CD14-positive monocyte (primary cell): Measurements from ENCODE around the gene GLTP. TPM values are rescaled to one million over a fixed set of nuclear protein-coding genes. Genes with fewer than 3 reads are reported as not detected.

Experiments used
- DNase-seq, 3 donors: peaks; one replicate each; pipeline ENCODE4 v3.0.0-alpha.2; 2011 to 2022
- H2AFZ ChIP-seq: 2 replicates; pipeline ENCODE4 v1.6.0; 2012; ENCODE audit warnings: mild to moderate bottlenecking, low read depth, low read length, inconsistent platforms; ENCODE audit not compliant: insufficient read depth, poor library complexity, severe bottlenecking
- H3K27ac ChIP-seq, 2 donors: 1 replicate in 1 of 2; 2 replicates in 1 of 2; pipeline ENCODE4 v1.5.1; 2012 to 2013; ENCODE audit warnings: low read length in 2 of 2, control low read depth in 1 of 2, inconsistent platforms in 1 of 2, low read depth in 1 of 2, mild to moderate bottlenecking in 1 of 2
- H3K27me3 ChIP-seq, 2 donors: one replicate each; pipeline versions ENCODE4 v1.6.0 to v1.6.1; 2011 to 2013; ENCODE audit warnings: low read length in 2 of 2; ENCODE audit not compliant: control insufficient read depth in 2 of 2, insufficient read depth in 2 of 2
- H3K36me3 ChIP-seq, 2 donors: replicated peaks in 1 of 2; 1 replicate in 1 of 2; 2 replicates in 1 of 2; pipeline versions ENCODE4 v1.5.1 to v1.6.1; 2012 to 2013; ENCODE audit warnings: low read length in 2 of 2, control low read depth in 1 of 2, inconsistent platforms in 1 of 2, mild to moderate bottlenecking in 1 of 2; ENCODE audit not compliant: insufficient read depth in 2 of 2, control insufficient read depth in 1 of 2
- H3K4me1 ChIP-seq, 2 donors: 1 replicate in 1 of 2; 2 replicates in 1 of 2; pipeline versions ENCODE4 v1.5.1 to v1.6.1; 2012 to 2013; ENCODE audit warnings: low read length in 2 of 2, control low read depth in 1 of 2, inconsistent platforms in 1 of 2, mild to moderate bottlenecking in 1 of 2, moderate library complexity in 1 of 2; ENCODE audit not compliant: insufficient read depth in 2 of 2, control insufficient read depth in 1 of 2
- H3K4me2 ChIP-seq: replicated peaks from 2 replicates; pipeline ENCODE3; 2012; ENCODE audit warnings: low read length, moderate library complexity, mild to moderate bottlenecking; ENCODE audit not compliant: poor library complexity, severe bottlenecking; ENCODE audit errors: extremely low read depth
- H3K4me3 ChIP-seq, 3 experiments: fragments of 200-600 bp in 1 of 3; sonication (generic) in 1 of 3; replicated peaks in 1 of 3; 1 replicate in 2 of 3; 2 replicates in 1 of 3; pipeline ENCODE4 v1.5.1; 2011 to 2013; ENCODE audit warnings: low read length in 3 of 3, mild to moderate bottlenecking in 3 of 3, control low read depth in 2 of 3, low read depth in 2 of 3, inconsistent platforms in 1 of 3, moderate library complexity in 1 of 3
- H3K79me2 ChIP-seq: 2 replicates; pipeline ENCODE4 v1.6.0; 2012; ENCODE audit warnings: mild to moderate bottlenecking, control low read depth, inconsistent platforms, low read length, moderate library complexity; ENCODE audit not compliant: insufficient read depth
- H3K9ac ChIP-seq: 2 replicates; pipeline ENCODE4 v1.6.0; 2017; ENCODE audit warnings: low read length, mild to moderate bottlenecking; ENCODE audit not compliant: insufficient read depth, poor library complexity, severe bottlenecking
- H3K9me3 ChIP-seq, 2 donors: replicated peaks in 1 of 2; 1 replicate in 1 of 2; 2 replicates in 1 of 2; pipeline versions ENCODE4 v1.5.1 to v1.6.1; 2012 to 2013; ENCODE audit warnings: low read length in 2 of 2, control low read depth in 1 of 2; ENCODE audit not compliant: control insufficient read depth in 1 of 2, insufficient read depth in 1 of 2
- H4K20me1 ChIP-seq: 2 replicates; pipeline ENCODE4 v1.6.0; 2012; ENCODE audit warnings: mild to moderate bottlenecking, low read length, control low read depth, moderate library complexity; ENCODE audit not compliant: insufficient read depth
- H3K27ac Mint-ChIP-seq, 7 donors: one replicate each; pipeline ENCODE4 v1.8.0; 2020; ENCODE audit warnings: mild to moderate bottlenecking in 7 of 7, mixed read lengths in 7 of 7, moderate library complexity in 6 of 7, inconsistent platforms in 2 of 7
- H3K27me3 Mint-ChIP-seq, 3 donors: one replicate each; pipeline ENCODE4 v1.8.0; 2021 to 2022; ENCODE audit warnings: low read depth in 3 of 3, mild to moderate bottlenecking in 3 of 3, mixed read lengths in 3 of 3, moderate library complexity in 3 of 3, inconsistent platforms in 1 of 3
- H3K36me3 Mint-ChIP-seq, 2 donors: one replicate each; pipeline ENCODE4 v1.8.0; 2020; ENCODE audit warnings: mixed read lengths in 2 of 2, inconsistent platforms in 1 of 2, mild to moderate bottlenecking in 1 of 2
- H3K4me1 Mint-ChIP-seq: one replicate; pipeline ENCODE4 v1.8.0; 2020; ENCODE audit warnings: mild to moderate bottlenecking, mixed read lengths
- H3K4me3 Mint-ChIP-seq, 2 donors: one replicate each; pipeline ENCODE4 v1.8.0; 2020; ENCODE audit warnings: mild to moderate bottlenecking in 2 of 2, mixed read lengths in 2 of 2, moderate library complexity in 1 of 2
- H3K9me3 Mint-ChIP-seq, 7 donors: one replicate each; pipeline ENCODE4 v1.8.0; 2020 to 2022; ENCODE audit warnings: mixed read lengths in 7 of 7, mild to moderate bottlenecking in 6 of 7, moderate library complexity in 6 of 7, inconsistent platforms in 2 of 7
- WGBS: methylation state at CpG from one replicate; pipeline ENCODE4 v1.1.5; 2013; ENCODE audit warnings: missing lambda C conversion rate; ENCODE audit not compliant: insufficient coverage; 5-methylcytosine and 5-hydroxymethylcytosine counted together
- intact Hi-C, 2 donors: fragments of 100-400 bp; cut with micrococcal nuclease; formaldehyde crosslinking; loops; one replicate each; pipeline versions ENCODE4 v1.15.0 to v1.15.1; 2023
- polyA plus RNA-seq, 3 donors: library from polyadenylated mRNA; depleted of rRNA in 1 of 3; unstranded in 2 of 3; stranded (reverse) in 1 of 3; fragments of 300-500 nt in 2 of 3; fragments of >200 nt in 1 of 3; fragmentation: Illumina TruSeq in 2 of 3; gene quantifications; 1 replicate in 2 of 3; 2 replicates in 1 of 3; pipeline ENCODE4 v1.2.3, GENCODE V29; 2012 to 2021
- TF ChIP-seq, protein P1 (sequence below): fragments of 200-600 bp; IDR thresholded peaks from one replicate; pipeline ENCODE4 v1.8.0; 2022; ENCODE audit warnings: antibody characterized with exemption, mild to moderate bottlenecking

GLTP gene
- polyA plus RNA-seq, 3 donors = 46.2 to 65.9 (median 51.7) TPM

- H3K4me3 Mint-ChIP-seq = no peak overlapping the region
- H3K4me3 ChIP-seq = no peak overlapping the region
- H3K27ac ChIP-seq = peak overlapping the region in 1 of 2 donors; percentile 37
- H3K27me3 ChIP-seq = no peaks in the 10 kb centered on the region
- peaks cover 0 to 1% (median 0%) of the 10 kb centered on the region in 3 donors for H3K27me3 Mint-ChIP-seq
- no peaks in the 10 kb centered on the region for H3K9me3 ChIP-seq
- H3K9me3 Mint-ChIP-seq = no peaks in the 10 kb centered on the region
- H3K36me3 Mint-ChIP-seq = peaks cover 90 to 99% of the 10 kb centered on the region in 2 donors
- intact Hi-C loops = no loop called here
- TF ChIP-seq, protein P1, sequence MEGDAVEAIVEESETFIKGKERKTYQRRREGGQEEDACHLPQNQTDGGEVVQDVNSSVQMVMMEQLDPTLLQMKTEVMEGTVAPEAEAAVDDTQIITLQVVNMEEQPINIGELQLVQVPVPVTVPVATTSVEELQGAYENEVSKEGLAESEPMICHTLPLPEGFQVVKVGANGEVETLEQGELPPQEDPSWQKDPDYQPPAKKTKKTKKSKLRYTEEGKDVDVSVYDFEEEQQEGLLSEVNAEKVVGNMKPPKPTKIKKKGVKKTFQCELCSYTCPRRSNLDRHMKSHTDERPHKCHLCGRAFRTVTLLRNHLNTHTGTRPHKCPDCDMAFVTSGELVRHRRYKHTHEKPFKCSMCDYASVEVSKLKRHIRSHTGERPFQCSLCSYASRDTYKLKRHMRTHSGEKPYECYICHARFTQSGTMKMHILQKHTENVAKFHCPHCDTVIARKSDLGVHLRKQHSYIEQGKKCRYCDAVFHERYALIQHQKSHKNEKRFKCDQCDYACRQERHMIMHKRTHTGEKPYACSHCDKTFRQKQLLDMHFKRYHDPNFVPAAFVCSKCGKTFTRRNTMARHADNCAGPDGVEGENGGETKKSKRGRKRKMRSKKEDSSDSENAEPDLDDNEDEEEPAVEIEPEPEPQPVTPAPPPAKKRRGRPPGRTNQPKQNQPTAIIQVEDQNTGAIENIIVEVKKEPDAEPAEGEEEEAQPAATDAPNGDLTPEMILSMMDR = no peak
- H3K4me1 ChIP-seq = no peaks in the 10 kb centered on the region
- H3K4me1 Mint-ChIP-seq = no peaks in the 10 kb centered on the region
- peaks cover 14% of the 10 kb centered on the region for H4K20me1 ChIP-seq
- no peak overlapping the region for H3K9ac ChIP-seq
- DNase-seq = no peak
- no peak overlapping the region for H2AFZ ChIP-seq
- no peaks in the 10 kb centered on the region for H3K79me2 ChIP-seq
- H3K36me3 ChIP-seq = peaks cover 88 to 100% of the 10 kb centered on the region in 2 donors
- H3K27ac Mint-ChIP-seq = peak overlapping the region in 1 of 7 donors; percentile 81
- no peak overlapping the region for H3K4me2 ChIP-seq
- 100% methylated on average over 1 of the region's 4 CpGs for WGBS
Observed at GRCh38 chr12:109916045-109916444, 35.7 kb upstream of the GLTP start.

DNA sequence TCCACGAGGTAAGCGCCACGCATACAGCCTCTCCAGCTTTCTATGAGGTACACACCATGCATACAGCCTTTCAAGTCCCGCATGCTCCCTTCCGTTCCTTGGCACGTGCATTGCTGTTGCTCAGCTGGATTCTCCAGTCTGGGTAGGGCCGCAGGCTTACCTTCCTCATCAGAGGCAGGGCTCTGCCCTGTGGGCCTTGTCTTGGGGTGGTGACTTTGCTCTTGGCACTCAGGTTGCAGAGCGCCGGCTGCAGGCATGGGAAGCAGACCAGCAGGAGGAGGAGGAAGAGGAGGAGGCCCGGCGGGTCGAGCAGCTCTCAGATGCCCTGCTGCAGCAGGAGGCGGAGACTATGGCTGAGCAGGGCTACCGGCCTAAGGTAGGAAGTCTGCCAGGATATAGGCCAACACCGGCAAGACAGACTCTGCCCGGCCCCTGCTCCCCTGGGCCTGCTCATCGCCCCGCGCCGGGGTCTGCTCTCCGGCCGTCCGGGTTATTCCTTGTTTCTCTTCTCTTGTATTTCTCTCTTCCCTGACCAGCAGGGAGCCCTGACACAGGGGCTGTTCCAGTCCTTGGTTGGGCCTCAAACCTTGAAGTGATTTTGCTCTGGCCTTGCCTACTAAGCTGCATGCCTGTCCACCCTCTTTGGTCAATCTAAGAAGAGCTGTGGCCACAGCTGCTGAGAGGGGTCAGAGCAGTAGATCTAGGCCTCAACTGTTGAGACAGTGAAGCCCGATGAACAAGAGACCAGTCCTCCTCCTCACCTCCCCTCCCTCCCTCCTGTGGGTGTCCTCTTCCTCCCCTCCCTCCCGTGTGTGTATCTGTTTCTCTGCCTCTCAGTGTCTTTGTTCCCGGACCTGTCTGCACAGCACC lies 35.1 kb upstream of the GLTP start:
- TF ChIP-seq, protein P1 = no peak
- H3K36me3 ChIP-seq = peaks cover 88 to 100% of the 10 kb centered on the region in 2 donors
- peak overlapping the region in 4 of 7 donors; percentile 3 to 81 (median 73) for H3K27ac Mint-ChIP-seq
- no peaks in the 10 kb centered on the region for H3K4me1 Mint-ChIP-seq
- H3K36me3 Mint-ChIP-seq = peaks cover 90 to 99% of the 10 kb centered on the region in 2 donors
- no peak overlapping the region for H3K4me3 Mint-ChIP-seq
- H3K4me3 ChIP-seq = no peak overlapping the region
- no peak overlapping the region for H3K4me2 ChIP-seq
- H2AFZ ChIP-seq = no peak overlapping the region
- DNase-seq = no peak
- no peaks in the 10 kb centered on the region for H3K27me3 ChIP-seq
- WGBS = 95% methylated on average over 25 of the region's 26 CpGs
- H3K27me3 Mint-ChIP-seq = peaks cover 0 to 1% (median 0%) of the 10 kb centered on the region in 3 donors
- peaks cover 14% of the 10 kb centered on the region for H4K20me1 ChIP-seq
- H3K79me2 ChIP-seq = no peaks in the 10 kb centered on the region
- no peaks in the 10 kb centered on the region for H3K9me3 Mint-ChIP-seq
- H3K9me3 ChIP-seq = no peaks in the 10 kb centered on the region
- no peak overlapping the region for H3K9ac ChIP-seq
- intact Hi-C loops = no loop called here
- no peaks in the 10 kb centered on the region for H3K4me1 ChIP-seq
- H3K27ac ChIP-seq = peak overlapping the region in 1 of 2 donors; percentile 37
